SK-N-SH treated with all-trans-retinoic acid at 6 μM for 48 hours (cell line): Measurements from ENCODE around the gene TNNI2.

ENCODE experiments used
- ATAC-seq: fragments of 200-7000 bp; cut with Tn5 transposase; 3 replicates; pipeline ENCODE4 v1.9.1; 2020; ENCODE audit warnings: mild to moderate bottlenecking, moderate library complexity
- ARNTL ChIP-seq: fragments of 450-650 bp; formaldehyde crosslinking; IDR thresholded peaks from 2 replicates; pipeline ENCODE4 v1.5.0; 2020; ENCODE audit warnings: low read depth, mild to moderate bottlenecking, moderate library complexity, borderline replicate concordance
- BACH2 ChIP-seq: fragments of 250-450 bp; sonication (Bioruptor Pico); IDR thresholded peaks from 2 replicates; pipeline ENCODE4 v1.9.0; 2021; ENCODE audit warnings: mild to moderate bottlenecking, borderline replicate concordance
- CREB5 ChIP-seq: fragments of 250-450 bp; sonication (Bioruptor Pico); IDR thresholded peaks from 2 replicates; pipeline ENCODE4 v1.5.1; 2020; ENCODE audit warnings: low read depth, mild to moderate bottlenecking, moderate library complexity
- CSRNP3 ChIP-seq: fragments of 250-450 bp; sonication (Bioruptor Pico); IDR thresholded peaks from 2 replicates; pipeline ENCODE4 v1.5.1; 2021; ENCODE audit warnings: mild to moderate bottlenecking, moderate library complexity
- GLIS3 ChIP-seq: fragments of 250-450 bp; sonication (Bioruptor Pico); IDR thresholded peaks from 2 replicates; pipeline ENCODE4 v1.5.0; 2020; ENCODE audit warnings: mild to moderate bottlenecking, moderate library complexity
- PATZ1 ChIP-seq: fragments of 250-450 bp; sonication (Bioruptor Pico); IDR thresholded peaks from 2 replicates; pipeline ENCODE4 v1.8.0; 2020; ENCODE audit warnings: mild to moderate bottlenecking, moderate library complexity, borderline replicate concordance
- POU6F1 ChIP-seq: fragments of 250-450 bp; sonication (Bioruptor Pico); IDR thresholded peaks from 2 replicates; pipeline ENCODE4 v1.8.0; 2021; ENCODE audit warnings: low read depth, mild to moderate bottlenecking, moderate library complexity, borderline replicate concordance
- PPARA ChIP-seq: fragments of 250-450 bp; sonication (Bioruptor Pico); IDR thresholded peaks from 2 replicates; pipeline ENCODE4 v1.5.0; 2020; ENCODE audit warnings: mild to moderate bottlenecking, borderline replicate concordance
- RARB ChIP-seq: fragments of 250-450 bp; sonication (Bioruptor Pico); IDR thresholded peaks from 2 replicates; pipeline ENCODE4 v1.8.0; 2021; ENCODE audit warnings: mild to moderate bottlenecking, moderate library complexity
- SNAI2 ChIP-seq: fragments of 250-450 bp; sonication (Bioruptor Pico); IDR thresholded peaks from 2 replicates; pipeline ENCODE4 v1.5.0; 2020; ENCODE audit warnings: mild to moderate bottlenecking, moderate library complexity
- TCF4 ChIP-seq: fragments of 250-450 bp; sonication (Bioruptor Pico); IDR thresholded peaks from 2 replicates; pipeline ENCODE4 v1.8.0; 2021; ENCODE audit warnings: mild to moderate bottlenecking, moderate library complexity, borderline replicate concordance
- TSHZ2 ChIP-seq: fragments of 250-450 bp; sonication (Bioruptor Pico); IDR thresholded peaks from 2 replicates; pipeline ENCODE4 v1.5.0; 2020; ENCODE audit warnings: mild to moderate bottlenecking, moderate library complexity
- ZC3H10 ChIP-seq: fragments of 250-450 bp; sonication (Bioruptor Pico); IDR thresholded peaks from 2 replicates; pipeline ENCODE4 v1.5.1; 2021; ENCODE audit warnings: mild to moderate bottlenecking, moderate library complexity
- ZFP3 ChIP-seq: fragments of 250-450 bp; sonication (Bioruptor Pico); IDR thresholded peaks from 2 replicates; pipeline ENCODE4 v1.5.0; 2020; ENCODE audit warnings: mild to moderate bottlenecking, moderate library complexity
- ZNF565 ChIP-seq: fragments of 450-650 bp; formaldehyde crosslinking; conservative IDR thresholded peaks from 2 replicates; pipeline ENCODE4 v1.5.0; 2020; ENCODE audit warnings: low read depth, mild to moderate bottlenecking, moderate library complexity
- ZNF70 ChIP-seq: fragments of 450-650 bp; formaldehyde crosslinking; IDR thresholded peaks from 2 replicates; pipeline ENCODE4 v1.5.0; 2020; ENCODE audit warnings: mild to moderate bottlenecking, moderate library complexity

The TNNI2 gene

GRCh38 chr11:1828542-1828941 is 10.2 kb upstream of the TNNI2 start:
- ATAC-seq, result no peak
- TF ChIP-seq POU6F1 (no peak), RARB (CRISPR knock-in tag) (no peak), PPARA (CRISPR knock-in tag) (no peak), TCF4 (no peak), PATZ1 (no peak), ARNTL (no peak), GLIS3 (CRISPR knock-in tag) (no peak), TSHZ2 (CRISPR knock-in tag) (no peak), SNAI2 (CRISPR knock-in tag) (no peak), ZC3H10 (CRISPR knock-in tag) (no peak), BACH2 (CRISPR knock-in tag) (no peak), ZNF70 (CRISPR knock-in tag) (no peak), CSRNP3 (CRISPR knock-in tag) (no peak), CREB5 (CRISPR knock-in tag) (no peak)
- TF ChIP-seq, all 23 proteins: peak for 0

GRCh38 chr11:1829039-1829820 is 9.6 kb upstream of the TNNI2 start:
- TF ChIP-seq POU6F1 (no peak), SNAI2 (CRISPR knock-in tag) (no peak), ZNF565 (CRISPR knock-in tag) (no peak), TSHZ2 (CRISPR knock-in tag) (no peak), ZFP3 (CRISPR knock-in tag) (no peak), TCF4 (no peak), GLIS3 (CRISPR knock-in tag) (no peak)
- ATAC-seq, result peak; percentile 53
